Stimulated activated memory B cell treated with anti-CD40 and anti-IgM and Interleukin-4, amounts not matched to agents 10 μg/mL and 1 μg/mL and 100 μg/mL, for 72 hours (primary cell): ENCODE measurements around the gene FAM78A.

Source experiments
- ATAC-seq: fragments of 150-1000 bp; cut with Tn5 transposase; 2 replicates; pipeline ENCODE4 v1.10.0; 2021
- H3K27ac Mint-ChIP-seq: one replicate; pipeline ENCODE4 v1.8.0; 2022; ENCODE audit warnings: mild to moderate bottlenecking, mixed read lengths
- H3K27me3 Mint-ChIP-seq: one replicate; pipeline ENCODE4 v1.8.0; 2022; ENCODE audit warnings: mixed read lengths
- H3K36me3 Mint-ChIP-seq: one replicate; pipeline ENCODE4 v1.8.0; 2022; ENCODE audit warnings: mixed read lengths
- H3K4me1 Mint-ChIP-seq: one replicate; pipeline ENCODE4 v1.8.0; 2022; ENCODE audit warnings: mixed read lengths
- H3K4me3 Mint-ChIP-seq: one replicate; pipeline ENCODE4 v1.8.0; 2022; ENCODE audit warnings: mild to moderate bottlenecking, moderate library complexity, mixed read lengths
- H3K9me3 Mint-ChIP-seq: one replicate; pipeline ENCODE4 v1.8.0; 2022; ENCODE audit warnings: mixed read lengths

FAM78A gene, protein sequence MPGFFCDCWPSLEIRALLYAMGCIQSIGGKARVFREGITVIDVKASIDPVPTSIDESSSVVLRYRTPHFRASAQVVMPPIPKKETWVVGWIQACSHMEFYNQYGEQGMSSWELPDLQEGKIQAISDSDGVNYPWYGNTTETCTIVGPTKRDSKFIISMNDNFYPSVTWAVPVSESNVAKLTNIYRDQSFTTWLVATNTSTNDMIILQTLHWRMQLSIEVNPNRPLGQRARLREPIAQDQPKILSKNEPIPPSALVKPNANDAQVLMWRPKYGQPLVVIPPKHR

GRCh38 chr9:131276094-131276888 is at the start of gene FAM78A:
Gene FAM78A, minus strand, starts transcription at chr9:131276510. Its CDS starts 331 bp downstream, at chr9:131276179.
- peaks cover 5% of the 10 kb centered on the region for H3K36me3 Mint-ChIP-seq
- H3K27me3 Mint-ChIP-seq = peaks cover 6% of the 10 kb centered on the region
- peak within 1 kb of the TSS; percentile 100 for H3K4me3 Mint-ChIP-seq
- peaks cover 57% of the 10 kb centered on the region for H3K4me1 Mint-ChIP-seq
- H3K9me3 Mint-ChIP-seq = no peaks in the 10 kb centered on the region
- peak within 1 kb of the TSS; percentile 97 for H3K27ac Mint-ChIP-seq
- ATAC-seq = peak; percentile 29

DNA sequence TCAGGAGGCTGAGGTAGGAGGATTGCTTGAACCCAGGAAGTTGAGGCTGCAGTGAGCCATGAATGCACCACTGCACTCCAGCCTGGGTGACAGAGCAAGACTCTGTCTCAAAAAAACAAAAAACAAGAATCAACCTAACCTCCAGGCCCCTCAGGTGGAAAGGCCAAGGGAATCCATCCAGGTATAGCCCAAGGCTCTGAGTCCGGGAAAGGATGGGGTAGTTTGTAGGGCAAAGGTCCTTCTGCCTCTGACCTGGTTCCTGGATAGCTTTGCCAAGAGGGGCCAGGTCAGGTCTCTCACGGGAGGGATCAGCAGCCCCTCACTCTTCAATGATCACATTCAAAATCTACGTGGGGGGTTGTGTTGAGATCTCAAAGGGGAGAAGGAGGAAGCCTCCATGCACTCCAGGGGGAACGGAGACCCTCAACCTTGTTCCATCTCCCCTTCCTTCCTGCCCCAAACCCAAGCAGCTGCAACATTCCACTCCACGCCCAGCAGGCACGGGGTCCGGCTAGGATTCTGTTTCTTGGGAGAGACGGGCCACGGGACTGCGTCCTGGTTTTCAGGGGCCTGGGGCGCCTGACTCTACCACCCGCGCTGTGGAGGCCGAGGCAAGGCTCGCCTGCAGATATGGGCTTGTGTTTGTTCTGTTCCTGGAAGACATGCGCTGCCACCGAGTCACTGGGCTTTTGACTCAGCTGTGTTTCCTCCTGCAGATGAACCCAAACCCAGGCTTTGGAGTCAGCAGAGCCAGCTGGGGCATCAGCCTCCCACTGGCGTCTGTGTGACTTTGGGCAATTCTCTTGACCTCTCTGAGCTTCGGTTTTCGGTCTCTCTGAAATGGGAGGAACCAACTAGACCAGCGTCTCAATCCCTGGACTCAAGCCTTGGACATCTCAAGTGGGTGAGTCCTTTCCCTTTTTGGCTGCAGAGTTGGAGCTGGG is 48.7 kb upstream of the FAM78A start:
- ATAC-seq = no peak
- Mint-ChIP-seq H3K27ac (no peak overlapping the region), H3K36me3 (no peaks in the 10 kb centered on the region), H3K4me1 (no peaks in the 10 kb centered on the region), H3K9me3 (no peaks in the 10 kb centered on the region), H3K27me3 (peaks cover 26% of the 10 kb centered on the region), H3K4me3 (no peak overlapping the region)

GRCh38 chr9:131323629-131324028 is 47.3 kb upstream of the FAM78A start:
- Mint-ChIP-seq H3K4me1 (no peaks in the 10 kb centered on the region), H3K36me3 (no peaks in the 10 kb centered on the region), H3K27ac (no peak overlapping the region), H3K27me3 (peaks cover 15% of the 10 kb centered on the region), H3K4me3 (no peak overlapping the region), H3K9me3 (no peaks in the 10 kb centered on the region)
- ATAC-seq = no peak

DNA sequence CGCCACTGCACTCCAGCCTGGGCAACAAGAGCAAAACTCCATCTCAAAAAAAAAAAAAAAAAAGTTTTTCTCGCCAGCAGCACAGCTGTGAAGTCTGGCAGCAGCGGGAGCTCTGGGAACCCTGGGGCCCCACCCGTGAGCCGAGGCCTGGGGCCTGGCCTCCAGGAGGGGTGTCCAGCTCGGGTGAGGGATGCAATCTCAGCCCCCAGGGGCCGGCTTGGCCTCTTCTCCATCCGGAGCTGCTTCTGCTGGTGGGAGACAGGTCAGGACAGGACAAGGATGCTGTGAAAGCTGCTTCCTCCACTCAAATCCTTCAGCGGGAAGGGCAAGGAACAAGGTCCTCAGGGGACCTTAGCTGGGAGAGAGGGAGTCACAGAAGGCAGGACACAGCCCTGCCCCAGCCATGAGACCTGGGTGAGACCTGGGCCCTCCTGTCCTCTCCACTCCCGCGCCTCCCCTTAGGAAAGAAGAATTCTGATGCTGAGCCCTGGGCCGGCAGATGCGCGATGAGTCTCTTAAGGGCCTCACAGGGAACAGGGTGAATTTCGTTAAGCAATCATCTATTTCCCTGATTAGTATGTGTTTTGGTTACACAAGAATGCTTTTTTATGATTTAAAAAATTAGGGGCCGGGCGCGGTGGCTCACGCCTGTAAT is 43.8 kb upstream of the FAM78A start:
- H3K4me3 Mint-ChIP-seq = no peak overlapping the region
- peaks cover 17% of the 10 kb centered on the region for H3K27me3 Mint-ChIP-seq
- no peak overlapping the region for H3K27ac Mint-ChIP-seq
- no peaks in the 10 kb centered on the region for H3K36me3 Mint-ChIP-seq
- H3K9me3 Mint-ChIP-seq = no peaks in the 10 kb centered on the region
- ATAC-seq = no peak
- H3K4me1 Mint-ChIP-seq = no peaks in the 10 kb centered on the region

DNA sequence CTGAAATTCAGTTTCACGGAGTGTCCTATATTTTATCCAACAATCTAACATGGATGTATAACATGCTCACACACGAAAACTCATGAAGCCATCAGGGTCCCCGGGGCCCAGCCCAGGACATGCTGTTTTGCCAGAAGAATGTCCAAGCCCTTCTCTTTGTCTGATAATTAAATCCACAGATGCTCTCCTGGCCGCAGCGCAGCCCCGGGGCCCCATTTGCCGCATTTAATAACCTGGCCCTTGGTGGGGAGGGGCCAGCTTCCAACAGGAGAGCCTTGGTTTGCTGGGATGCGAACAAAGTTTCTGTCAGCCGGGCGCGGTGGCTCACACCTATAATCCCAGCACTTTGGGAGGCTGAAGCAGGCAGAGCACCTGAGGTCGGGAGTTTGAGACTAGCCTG is 43.2 kb upstream of the FAM78A start:
- Mint-ChIP-seq H3K27me3 (peaks cover 17% of the 10 kb centered on the region), H3K4me1 (no peaks in the 10 kb centered on the region), H3K36me3 (no peaks in the 10 kb centered on the region), H3K27ac (no peak overlapping the region), H3K4me3 (no peak overlapping the region), H3K9me3 (no peaks in the 10 kb centered on the region)
- ATAC-seq = no peak

DNA sequence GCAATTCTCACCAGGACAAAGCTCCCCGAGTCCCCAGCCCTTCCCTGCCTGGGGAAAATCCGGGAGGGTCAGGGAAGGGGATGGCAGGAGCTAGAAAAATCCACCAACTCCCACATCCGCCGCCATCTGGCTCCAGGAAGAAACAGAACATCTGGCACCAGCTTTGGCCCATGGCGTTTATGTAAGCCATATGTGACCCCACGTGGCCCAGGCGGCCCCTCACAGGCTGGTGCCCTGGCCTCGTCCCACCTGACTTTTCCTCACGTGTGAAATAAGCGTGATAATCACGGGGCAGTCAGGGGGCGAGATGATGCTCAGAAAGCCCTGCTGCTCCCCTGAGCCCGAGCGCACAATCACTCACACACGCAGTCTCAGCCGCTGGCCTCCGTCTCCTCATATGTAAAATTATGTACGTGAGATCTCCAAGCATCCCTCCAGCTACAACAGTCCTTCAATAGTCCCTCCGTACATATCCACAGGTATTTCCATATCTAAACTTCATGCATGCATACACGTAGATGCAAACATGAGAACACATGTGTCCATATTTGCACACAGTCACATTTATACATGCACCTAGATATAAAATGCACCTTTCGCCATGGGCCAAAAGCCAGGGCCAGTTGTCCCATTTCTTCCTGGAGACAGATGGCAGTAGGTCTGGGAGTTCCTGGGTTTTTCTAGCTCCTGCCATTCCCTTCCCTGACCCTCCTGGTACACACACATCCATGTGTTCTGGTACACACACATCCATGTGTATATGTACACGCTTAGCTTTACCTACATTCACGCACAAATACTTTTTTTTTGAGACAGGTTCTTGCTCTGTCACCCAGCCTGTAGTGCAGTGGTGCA is 42.1 kb upstream of the FAM78A start:
- ATAC-seq = no peak
- H3K27me3 Mint-ChIP-seq = peaks cover 17% of the 10 kb centered on the region
- no peaks in the 10 kb centered on the region for H3K4me1 Mint-ChIP-seq
- H3K4me3 Mint-ChIP-seq = no peak overlapping the region
- H3K36me3 Mint-ChIP-seq = no peaks in the 10 kb centered on the region
- no peak overlapping the region for H3K27ac Mint-ChIP-seq
- no peaks in the 10 kb centered on the region for H3K9me3 Mint-ChIP-seq

- peaks cover 6% of the 10 kb centered on the region for H3K4me1 Mint-ChIP-seq
- H3K27ac Mint-ChIP-seq = no peak overlapping the region
- H3K27me3 Mint-ChIP-seq = peaks cover 10% of the 10 kb centered on the region
- H3K9me3 Mint-ChIP-seq = no peaks in the 10 kb centered on the region
- H3K36me3 Mint-ChIP-seq = no peaks in the 10 kb centered on the region
- ATAC-seq = no peak
- H3K4me3 Mint-ChIP-seq = no peak overlapping the region
Measured at GRCh38 chr9:131312822-131313770, 36.8 kb upstream of the FAM78A start.

DNA sequence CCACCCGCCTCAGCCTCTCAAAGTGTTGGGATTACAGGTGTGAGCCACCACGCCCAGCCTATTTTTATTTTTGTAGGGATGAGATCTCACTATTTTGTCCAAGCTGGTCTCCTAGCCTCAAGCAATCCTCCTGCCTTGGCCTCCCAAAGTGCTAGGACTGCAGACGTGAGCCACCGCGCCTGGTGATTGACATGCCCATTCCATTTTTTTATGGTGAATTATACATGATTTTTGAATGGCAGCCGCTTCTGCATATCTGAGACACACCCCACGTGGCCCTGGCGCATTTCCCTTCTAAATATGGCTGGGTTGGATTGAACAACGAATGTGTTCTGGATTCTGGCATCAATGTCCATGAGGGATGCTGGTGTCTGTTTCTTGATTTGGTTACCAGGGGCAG is 35.9 kb upstream of the FAM78A start:
- no peaks in the 10 kb centered on the region for H3K9me3 Mint-ChIP-seq
- H3K27ac Mint-ChIP-seq = no peak overlapping the region
- peaks cover 10% of the 10 kb centered on the region for H3K27me3 Mint-ChIP-seq
- no peaks in the 10 kb centered on the region for H3K36me3 Mint-ChIP-seq
- H3K4me3 Mint-ChIP-seq = no peak overlapping the region
- no peak for ATAC-seq
- H3K4me1 Mint-ChIP-seq = peaks cover 6% of the 10 kb centered on the region

GRCh38 chr9:131310833-131311554 is 34.7 kb upstream of the FAM78A start:
- H3K4me3 Mint-ChIP-seq = no peak overlapping the region

GRCh38 chr9:131309530-131310276 is 33.4 kb upstream of the FAM78A start:
- Mint-ChIP-seq H3K4me3 (no peak overlapping the region), H3K9me3 (no peaks in the 10 kb centered on the region), H3K4me1 (peaks cover 6% of the 10 kb centered on the region), H3K27me3 (peaks cover 3% of the 10 kb centered on the region), H3K27ac (no peak overlapping the region), H3K36me3 (no peaks in the 10 kb centered on the region)
- no peak for ATAC-seq

More at GRCh38 chr9:131310833-131311554, 34.7 kb upstream of the FAM78A start:
- no peak overlapping the region for H3K27ac Mint-ChIP-seq
- ATAC-seq = peak; percentile 49
- no peaks in the 10 kb centered on the region for H3K9me3 Mint-ChIP-seq
- peaks cover 6% of the 10 kb centered on the region for H3K4me1 Mint-ChIP-seq
- peaks cover 5% of the 10 kb centered on the region for H3K27me3 Mint-ChIP-seq
- H3K36me3 Mint-ChIP-seq = no peaks in the 10 kb centered on the region

GRCh38 chr9:131308906-131309529 is 32.7 kb upstream of the FAM78A start:
- Mint-ChIP-seq H3K9me3 (no peaks in the 10 kb centered on the region), H3K27ac (no peak overlapping the region), H3K4me3 (no peak overlapping the region), H3K36me3 (no peaks in the 10 kb centered on the region), H3K4me1 (peaks cover 6% of the 10 kb centered on the region), H3K27me3 (peaks cover 8% of the 10 kb centered on the region)
- ATAC-seq = no peak

- H3K36me3 Mint-ChIP-seq = no peaks in the 10 kb centered on the region
- H3K4me3 Mint-ChIP-seq = no peak overlapping the region
- H3K27me3 Mint-ChIP-seq = peaks cover 8% of the 10 kb centered on the region
- no peaks in the 10 kb centered on the region for H3K9me3 Mint-ChIP-seq
- peaks cover 6% of the 10 kb centered on the region for H3K4me1 Mint-ChIP-seq
- no peak for ATAC-seq
- no peak overlapping the region for H3K27ac Mint-ChIP-seq
Measured at GRCh38 chr9:131308452-131308851, 32.1 kb upstream of the FAM78A start.
